Hematopoietic multipotent progenitor cell treated with erythropoietin and hydrocortisone succinate and interleukin-3 and kit ligand, for 6 days (in vitro differentiated cells): Measurements from ENCODE around the gene NOX3.
A peak's percentile ranks its signal among the peaks of the same experiment; 100 is the strongest.

Experiments used
- DNase-seq: peaks from one replicate; pipeline ENCODE4 v3.0.0-alpha.2; 2015

The NOX3 gene

DNA sequence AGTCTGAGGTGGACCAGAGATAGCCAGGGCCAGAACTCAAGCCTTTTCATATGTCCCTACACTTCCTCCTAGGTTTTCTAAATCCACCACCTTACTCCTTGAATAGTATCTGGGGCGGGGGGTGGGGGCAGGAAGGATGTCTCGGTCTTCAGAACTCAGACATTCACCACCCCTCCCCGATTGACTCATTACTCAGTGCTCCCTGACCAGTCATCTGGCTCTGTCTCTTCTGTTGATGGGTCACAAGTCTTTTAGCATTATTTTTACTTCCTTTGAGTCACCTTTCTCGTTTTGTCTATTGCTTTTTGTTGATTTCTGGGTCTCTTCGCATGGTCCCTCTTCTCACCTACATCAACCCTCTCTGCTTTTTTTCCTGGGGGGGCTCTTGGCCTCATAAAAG, 23.3 kb downstream of the NOX3 start:
- no peak for DNase-seq

DNA sequence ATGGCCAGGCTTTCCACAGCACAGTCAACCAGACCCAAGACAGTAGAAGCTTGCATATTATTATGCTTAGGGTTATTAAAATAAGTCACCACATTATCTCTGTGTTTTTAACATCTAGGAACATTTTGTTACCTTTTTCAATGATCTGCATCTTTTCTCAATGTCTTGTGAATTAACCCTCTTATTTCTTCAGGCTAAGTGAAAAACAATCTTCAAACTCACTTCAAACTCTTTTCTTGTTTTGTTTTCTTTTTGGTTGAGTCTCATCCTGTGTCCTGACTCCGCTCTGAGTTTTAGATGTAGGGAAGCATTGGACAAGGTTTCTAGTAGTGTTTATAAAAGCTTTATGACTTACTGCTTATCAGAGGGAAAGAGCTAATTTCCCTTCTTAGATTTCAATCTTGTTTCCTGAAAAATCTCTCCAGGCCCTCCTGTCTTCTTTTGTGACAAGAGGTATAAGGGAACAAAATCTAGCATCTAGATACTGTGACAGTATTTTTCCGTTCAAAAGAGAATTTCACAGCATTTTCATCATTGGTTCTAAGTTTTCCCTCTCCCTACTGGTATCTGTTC, 26.2 kb downstream of the NOX3 start:
- DNase-seq, result no peak

- DNase-seq, result no peak
Observed at GRCh38 chr6:155426408-155426945, 29.2 kb downstream of the NOX3 start.

- no peak for DNase-seq
Observed at GRCh38 chr6:155424181-155424580, 31.5 kb downstream of the NOX3 start.

- no peak for DNase-seq
Observed at GRCh38 chr6:155422635-155423034, 33.0 kb downstream of the NOX3 start.

- DNase-seq, result no peak
Observed at GRCh38 chr6:155420492-155420891, 35.1 kb downstream of the NOX3 start.

DNA sequence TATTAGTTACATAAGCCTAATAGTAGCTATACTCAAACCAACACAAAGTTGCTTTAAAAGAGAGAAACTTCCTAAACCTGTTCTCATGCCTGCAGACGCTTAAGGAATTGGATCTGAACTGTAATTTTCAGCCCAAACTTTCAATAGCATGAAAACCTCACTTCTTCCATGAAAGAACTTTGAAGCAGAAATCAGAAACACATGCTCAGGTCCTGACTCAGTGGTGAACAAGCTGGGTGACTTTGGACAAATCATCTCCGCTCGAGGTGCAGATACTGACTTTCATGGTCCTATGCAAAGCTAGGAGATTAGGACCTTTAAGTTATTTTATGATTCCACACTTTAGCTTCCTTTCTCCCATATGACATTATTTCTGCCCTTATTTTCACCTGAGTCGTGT, 36.5 kb downstream of the NOX3 start:
- no peak for DNase-seq

GRCh38 chr6:155418017-155418761, 37.5 kb downstream of the NOX3 start:
- DNase-seq, result peak; percentile 62

- no peak for DNase-seq
Observed at GRCh38 chr6:155417454-155417853, 38.2 kb downstream of the NOX3 start.

- DNase-seq, result no peak
Observed at GRCh38 chr6:155415953-155416352, 39.7 kb downstream of the NOX3 start.

GRCh38 chr6:155414049-155414448, 41.6 kb downstream of the NOX3 start:
- DNase-seq, result no peak

DNA sequence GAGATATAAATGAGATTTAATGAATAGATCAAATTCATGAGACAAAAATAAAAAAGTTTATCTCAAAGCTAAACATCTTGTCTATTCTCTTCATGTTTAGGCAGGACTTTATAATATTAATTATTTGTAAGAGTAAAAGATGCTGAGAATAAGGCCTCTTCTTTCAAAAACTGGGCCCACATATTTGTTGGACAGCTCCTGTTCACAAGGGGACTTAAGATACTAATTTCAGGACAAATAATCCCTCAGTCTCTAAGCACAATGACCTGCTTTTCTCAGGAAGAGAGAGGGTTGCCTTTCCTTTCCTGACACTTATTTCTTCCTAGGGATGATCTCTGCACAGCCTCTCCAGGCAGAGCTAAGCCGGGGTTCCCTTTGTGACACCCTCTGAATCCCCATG, 43.3 kb downstream of the NOX3 start:
- DNase-seq, result no peak

DNA sequence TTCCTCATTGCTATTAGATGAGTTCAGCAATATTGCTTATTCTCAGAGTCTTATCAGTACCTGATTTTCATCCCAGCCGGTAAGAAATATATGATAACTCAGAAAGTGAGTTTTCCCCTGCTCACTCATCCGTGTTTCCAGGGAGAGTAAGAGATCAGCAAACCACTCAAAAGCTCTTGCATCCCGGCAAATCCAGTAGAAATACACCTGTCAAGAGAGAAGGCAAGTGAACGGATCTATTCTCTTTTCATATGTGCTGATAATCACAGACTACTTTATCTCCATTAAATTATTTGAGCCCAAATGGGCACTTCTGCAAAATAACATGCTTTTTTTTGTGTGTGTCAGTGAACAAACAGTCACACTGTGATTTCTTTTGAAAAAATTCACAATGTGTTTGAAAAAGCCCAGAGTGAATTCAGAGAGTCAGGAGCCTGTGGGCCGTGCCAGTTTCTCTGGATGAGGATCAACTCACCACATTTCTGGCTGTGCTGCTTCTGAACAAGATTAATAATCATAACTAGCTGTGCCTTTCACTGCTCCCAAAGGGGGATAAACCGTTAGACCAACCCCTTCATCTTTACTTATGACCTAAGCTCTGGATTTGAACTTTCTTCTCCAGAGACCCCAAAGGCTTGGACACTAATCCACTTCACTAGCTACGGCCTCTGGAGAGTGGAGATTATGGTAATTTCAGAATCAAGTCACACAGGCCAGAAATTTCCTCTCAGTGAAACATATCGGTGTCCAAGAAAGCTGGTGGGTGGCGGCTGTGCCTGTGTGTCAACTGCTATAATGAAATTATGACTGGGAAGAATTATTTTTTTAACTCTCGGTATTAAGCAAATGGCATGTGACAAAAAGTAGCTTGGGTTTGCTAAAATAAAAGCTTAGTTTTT, 44.2 kb downstream of the NOX3 start:
- DNase-seq, result no peak

DNA sequence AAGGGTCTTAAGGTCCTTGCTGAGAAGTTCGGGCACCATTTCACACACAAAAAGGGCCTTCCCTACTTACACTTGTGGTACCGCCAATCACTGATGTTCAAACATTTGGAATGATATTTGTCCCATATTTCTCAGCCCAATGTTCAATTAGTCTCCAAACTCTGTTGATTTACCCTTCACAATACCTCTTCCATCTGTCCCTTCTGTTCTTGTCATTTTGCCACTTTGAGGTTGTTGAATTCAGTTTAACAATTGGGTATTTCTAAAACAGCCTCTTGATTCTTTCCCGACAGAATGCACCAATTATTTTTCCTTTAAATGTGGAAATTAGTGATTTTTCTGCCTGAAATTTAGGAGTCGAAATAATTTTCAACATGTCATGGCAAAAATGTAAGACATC, 46.2 kb downstream of the NOX3 start:
- DNase-seq, result no peak

DNA sequence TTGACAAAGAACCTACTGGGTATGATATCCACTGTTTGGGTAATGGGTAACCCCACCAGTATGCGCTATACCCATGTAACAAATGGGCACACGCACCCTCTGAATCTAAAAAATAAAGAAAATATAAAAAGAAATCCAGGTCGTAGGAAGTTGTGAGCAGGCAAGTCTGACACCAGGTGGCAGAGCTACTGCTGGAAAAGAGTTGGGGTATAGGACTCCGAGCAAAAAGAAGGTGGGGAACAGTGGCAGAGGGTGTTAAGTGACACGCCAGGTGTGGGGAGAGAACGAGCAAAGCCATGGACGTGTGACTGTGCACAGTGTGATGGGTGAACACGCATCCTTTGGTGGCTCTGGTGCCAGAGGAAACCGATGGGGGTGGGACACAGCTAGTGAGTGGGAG, 46.7 kb downstream of the NOX3 start:
- no peak for DNase-seq

DNA sequence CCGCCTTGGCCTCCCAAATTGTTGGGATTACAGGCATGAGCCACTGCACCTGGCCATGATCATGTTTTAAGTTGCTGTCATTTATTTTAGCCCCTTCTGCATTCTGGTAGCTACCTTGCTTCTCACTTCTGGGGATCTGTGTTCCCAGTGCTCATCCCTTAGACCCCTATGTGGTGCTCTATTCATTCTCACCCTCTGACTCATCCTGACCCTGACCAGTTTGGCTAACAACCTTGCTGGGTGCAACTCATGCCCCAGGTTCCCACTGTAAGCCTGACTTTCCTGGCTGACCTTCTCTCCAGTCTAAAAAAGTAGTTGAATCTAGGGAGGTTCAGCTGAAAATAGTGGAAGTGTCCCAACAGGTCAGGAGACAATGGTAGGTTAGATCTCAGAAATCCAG, 47.4 kb downstream of the NOX3 start:
- DNase-seq, result no peak

DNA sequence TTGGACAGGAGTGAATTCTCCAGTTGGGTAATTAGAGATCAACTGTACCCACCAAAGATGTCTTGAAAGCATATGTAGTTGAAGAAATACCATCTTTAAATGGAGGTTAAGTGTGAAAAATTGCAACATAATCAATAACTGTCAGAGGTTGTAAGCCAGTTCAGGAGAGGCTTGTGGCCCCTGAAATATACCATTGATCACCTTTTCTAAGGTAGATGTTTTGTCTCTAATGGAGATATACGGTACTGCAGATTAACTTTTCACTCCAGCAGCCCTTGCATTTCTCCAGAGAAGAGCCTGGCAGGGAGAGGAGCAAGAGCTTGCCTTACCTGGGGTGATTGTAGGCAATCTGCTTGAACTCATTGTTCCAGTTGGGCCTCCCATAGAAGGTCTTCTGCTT, 48.8 kb downstream of the NOX3 start:
- no peak for DNase-seq

DNA sequence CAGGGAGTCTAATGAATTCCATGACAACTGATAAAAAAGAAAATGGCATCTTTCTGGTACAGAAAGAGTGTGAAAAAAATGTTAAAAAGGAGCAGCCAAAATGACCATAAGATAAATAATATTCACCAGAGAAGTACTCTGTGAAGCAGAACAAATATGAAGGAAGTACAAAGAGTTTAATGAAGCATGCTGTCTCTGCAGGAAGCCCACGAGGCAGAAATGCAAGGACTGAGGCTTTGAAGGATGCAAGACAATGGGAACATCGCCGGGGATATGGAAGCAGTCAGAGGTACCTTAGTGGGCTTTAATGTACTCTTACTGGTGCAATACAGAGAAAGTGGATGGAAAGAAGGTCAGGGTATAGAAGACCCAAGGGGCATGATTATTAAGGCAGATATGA, 50.7 kb downstream of the NOX3 start:
- DNase-seq, result no peak

- no peak for DNase-seq
Observed at GRCh38 chr6:155402656-155403304, 52.9 kb downstream of the NOX3 start.

GRCh38 chr6:155400654-155400965, 55.0 kb downstream of the NOX3 start:
- DNase-seq, result no peak

GRCh38 chr6:155399745-155400653, 55.6 kb downstream of the NOX3 start:
- no peak for DNase-seq

DNA sequence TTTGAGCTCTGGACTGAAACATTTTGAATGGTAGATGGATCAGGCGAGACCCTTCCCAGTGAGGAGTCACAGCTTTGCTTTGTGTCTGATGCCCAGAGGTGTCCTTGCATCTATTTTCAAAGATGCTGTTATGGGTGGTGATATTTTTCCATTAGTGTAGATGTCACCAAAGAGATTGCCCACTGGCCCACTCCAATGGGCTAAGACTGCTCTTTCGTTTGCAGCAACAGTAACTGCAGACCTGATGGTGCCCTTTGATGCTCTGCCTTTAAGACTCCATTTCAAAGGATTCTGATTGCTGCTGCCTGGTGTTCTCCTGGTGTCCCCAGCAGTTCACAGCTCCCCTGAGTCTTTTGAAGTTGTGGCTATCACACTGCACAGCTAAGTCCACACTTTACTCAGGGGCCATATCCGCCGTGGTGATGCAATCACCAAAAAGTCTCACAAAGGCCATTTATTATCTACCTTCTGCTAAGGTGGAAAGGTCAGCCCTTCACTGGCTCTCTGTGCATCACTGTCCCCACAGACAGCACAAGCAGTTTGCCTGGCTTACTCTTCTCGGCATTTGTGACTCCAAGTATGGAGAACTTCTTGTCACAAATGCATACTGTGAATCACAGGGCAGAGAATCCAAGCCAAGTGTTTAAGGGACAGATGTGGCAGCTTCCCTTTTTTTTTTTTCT, 56.4 kb downstream of the NOX3 start:
- peak; percentile 19 for DNase-seq
